HUES6 (cell line): Measurements from ENCODE around the gene FMNL2.

Experiments
- H3K27ac ChIP-seq: 2 replicates; pipeline ENCODE4 v1.7.0; 2013; ENCODE audit warnings: low read depth, mild to moderate bottlenecking, low read length, inconsistent platforms
- H3K27me3 ChIP-seq: 2 replicates; pipeline ENCODE4 v1.6.1; 2013; ENCODE audit warnings: low read length; ENCODE audit not compliant: control insufficient read depth, insufficient read depth
- H3K36me3 ChIP-seq: 2 replicates; pipeline ENCODE4 v1.6.1; 2013; ENCODE audit warnings: low read length; ENCODE audit not compliant: control insufficient read depth, insufficient read depth
- H3K4me1 ChIP-seq: 2 replicates; pipeline ENCODE4 v1.6.1; 2013; ENCODE audit warnings: low read length; ENCODE audit not compliant: control insufficient read depth, insufficient read depth
- H3K4me3 ChIP-seq: 2 replicates; pipeline ENCODE4 v1.5.1; 2013; ENCODE audit warnings: low read depth, low read length
- H3K9ac ChIP-seq: one replicate; pipeline ENCODE4 v1.6.1; 2013; ENCODE audit warnings: mild to moderate bottlenecking, low read length
- H3K9me3 ChIP-seq: 2 replicates; pipeline ENCODE4 v1.6.1; 2013; ENCODE audit warnings: low read depth, low read length; ENCODE audit not compliant: control insufficient read depth, insufficient read depth

The FMNL2 gene

DNA sequence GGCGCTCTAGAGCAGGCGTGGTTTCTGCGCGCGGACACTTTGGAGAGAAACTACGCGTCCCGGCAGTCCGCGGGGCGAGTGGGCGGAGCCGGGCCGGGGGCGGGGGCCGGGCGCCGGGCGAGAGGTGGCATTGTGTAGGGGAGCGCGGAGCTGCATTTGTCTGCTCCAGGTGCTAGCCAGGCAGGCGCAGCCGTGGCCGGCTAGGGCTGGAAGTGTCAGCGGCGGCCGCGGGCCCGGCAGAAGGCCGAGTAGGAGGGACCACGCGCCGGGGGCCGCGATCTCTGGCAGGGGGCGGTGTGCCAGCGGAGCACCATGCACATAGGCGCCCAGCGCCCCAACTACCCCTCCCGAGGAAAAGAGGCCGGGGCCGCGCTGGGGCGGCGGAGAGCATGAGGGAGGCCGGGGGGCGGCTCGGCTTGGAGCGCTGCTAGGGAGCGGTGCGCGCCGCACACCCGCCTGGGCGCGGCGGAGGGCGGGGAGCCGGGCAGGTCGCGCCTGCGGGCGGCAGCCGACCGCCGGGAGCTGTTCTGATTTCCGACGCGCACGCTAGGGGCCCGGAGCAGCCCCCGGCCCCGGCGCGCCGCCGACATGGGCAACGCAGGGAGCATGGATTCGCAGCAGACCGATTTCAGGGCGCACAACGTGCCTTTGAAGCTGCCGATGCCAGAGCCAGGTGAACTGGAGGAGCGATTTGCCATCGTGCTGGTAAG, at the start of gene FMNL2:
Gene FMNL2, plus strand, starts transcription at position 159 of the 710 bp plus-strand sequence.
- Histone ChIP-seq H3K9me3 (no peaks in the 10 kb centered on the region), H3K36me3 (no peaks in the 10 kb centered on the region), H3K27ac (peak within 1 kb of the TSS; percentile 31; the same call in 1 of the 2 replicates), H3K27me3 (no peaks in the 10 kb centered on the region), H3K4me3 (peak within 1 kb of the TSS; percentile 88), H3K4me1 (peaks cover 23% of the 10 kb centered on the region), H3K9ac (peak within 1 kb of the TSS; percentile 77)

DNA sequence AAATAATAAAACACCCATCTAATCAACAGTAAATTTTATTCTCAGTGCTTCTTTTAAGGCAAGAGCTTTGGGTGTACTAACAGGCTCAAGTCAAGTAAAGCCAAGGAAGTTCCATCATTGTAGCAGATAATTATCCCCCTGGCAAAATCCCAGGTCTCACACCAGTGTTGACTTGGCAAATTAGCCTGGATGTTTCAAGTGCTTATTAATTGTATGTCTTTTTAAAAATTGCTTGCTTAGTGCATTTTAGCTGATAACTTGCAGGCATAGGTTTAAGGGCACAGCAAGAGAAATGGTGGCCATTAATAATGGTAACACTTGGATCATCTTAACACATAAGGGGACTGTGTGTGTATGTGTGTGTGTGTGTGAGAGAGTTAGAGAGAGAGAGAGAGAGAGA, 42.0 kb upstream of the FMNL2 start:
- no peaks in the 10 kb centered on the region for H3K27me3 ChIP-seq
- no peak overlapping the region for H3K9ac ChIP-seq
- H3K9me3 ChIP-seq: no peaks in the 10 kb centered on the region; the same call in 1 of the 2 replicates
- H3K4me3 ChIP-seq: no peak overlapping the region
- H3K4me1 ChIP-seq: no peaks in the 10 kb centered on the region
- H3K27ac ChIP-seq: no peak overlapping the region
- H3K36me3 ChIP-seq: no peaks in the 10 kb centered on the region

DNA sequence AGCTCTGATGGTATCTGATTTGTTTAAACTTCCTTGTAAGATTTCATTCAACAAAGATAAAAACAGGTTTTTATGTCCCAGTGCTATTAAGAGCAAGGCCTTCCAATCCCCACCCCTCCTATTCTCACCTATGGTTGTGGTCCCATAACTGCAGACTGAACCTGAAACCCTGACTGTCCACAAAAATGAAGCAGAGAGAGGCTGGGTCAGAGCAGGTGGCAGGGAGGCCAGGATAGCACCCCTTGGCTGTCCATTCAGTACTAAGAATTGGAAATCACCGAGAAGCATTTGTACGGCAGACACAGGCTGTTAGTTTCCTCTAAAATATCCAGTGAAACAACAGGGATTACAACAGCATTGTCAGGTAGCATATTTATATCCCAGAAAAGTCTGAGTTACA, 37.3 kb upstream of the FMNL2 start:
- H3K4me1 ChIP-seq: 0 out of 2 replicates have a peak, but pooled peaks cover 3% of the 10 kb centered on the region
- no peak overlapping the region for H3K9ac ChIP-seq
- H3K36me3 ChIP-seq: no peaks in the 10 kb centered on the region
- no peaks in the 10 kb centered on the region for H3K27me3 ChIP-seq
- H3K9me3 ChIP-seq: no peaks in the 10 kb centered on the region
- H3K4me3 ChIP-seq: no peak overlapping the region
- H3K27ac ChIP-seq: no peak overlapping the region

- no peaks in the 10 kb centered on the region for H3K36me3 ChIP-seq
- 0 out of 2 replicates have a peak, but pooled peaks cover 3% of the 10 kb centered on the region for H3K4me1 ChIP-seq
- H3K27me3 ChIP-seq: no peaks in the 10 kb centered on the region
- H3K4me3 ChIP-seq: no peak overlapping the region
- H3K9ac ChIP-seq: no peak overlapping the region
- no peaks in the 10 kb centered on the region for H3K9me3 ChIP-seq
- H3K27ac ChIP-seq: no peak overlapping the region
These were observed 36.2 kb upstream of the FMNL2 start for GRCh38 chr2:152298754-152299153.

DNA sequence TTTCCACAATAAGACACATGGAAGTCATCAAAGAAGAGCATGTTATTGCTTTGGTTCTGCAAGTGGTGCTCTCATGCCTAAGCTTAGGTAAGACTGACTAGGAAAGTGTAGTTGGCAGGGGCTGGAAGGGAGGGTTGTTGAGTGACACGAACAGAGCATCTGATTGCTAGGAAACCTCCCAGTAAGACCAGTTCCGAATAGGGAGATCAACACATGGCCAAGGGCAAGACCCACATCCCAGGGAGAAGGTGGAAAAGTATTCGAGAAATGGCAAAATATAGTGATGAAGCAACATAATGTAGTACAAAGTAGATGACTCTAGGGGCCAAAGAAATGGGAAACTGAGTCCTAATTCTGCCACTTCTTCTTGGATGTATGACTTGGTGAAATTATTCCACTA, 33.8 kb upstream of the FMNL2 start:
- H3K9ac ChIP-seq: no peak overlapping the region
- no peak overlapping the region for H3K27ac ChIP-seq
- no peak overlapping the region for H3K4me3 ChIP-seq
- no peaks in the 10 kb centered on the region for H3K9me3 ChIP-seq
- H3K36me3 ChIP-seq: no peaks in the 10 kb centered on the region
- 0 out of 2 replicates have a peak, but pooled peaks cover 3% of the 10 kb centered on the region for H3K4me1 ChIP-seq
- H3K27me3 ChIP-seq: no peaks in the 10 kb centered on the region

- Histone ChIP-seq H3K9me3 (no peaks in the 10 kb centered on the region), H3K27me3 (no peaks in the 10 kb centered on the region), H3K4me3 (no peak overlapping the region), H3K36me3 (no peaks in the 10 kb centered on the region), H3K9ac (no peak overlapping the region), H3K4me1 (0 out of 2 replicates have a peak, but pooled peaks cover 2% of the 10 kb centered on the region), H3K27ac (no peak overlapping the region)
These were observed 31.0 kb upstream of the FMNL2 start for GRCh38 chr2:152303951-152304350.

DNA sequence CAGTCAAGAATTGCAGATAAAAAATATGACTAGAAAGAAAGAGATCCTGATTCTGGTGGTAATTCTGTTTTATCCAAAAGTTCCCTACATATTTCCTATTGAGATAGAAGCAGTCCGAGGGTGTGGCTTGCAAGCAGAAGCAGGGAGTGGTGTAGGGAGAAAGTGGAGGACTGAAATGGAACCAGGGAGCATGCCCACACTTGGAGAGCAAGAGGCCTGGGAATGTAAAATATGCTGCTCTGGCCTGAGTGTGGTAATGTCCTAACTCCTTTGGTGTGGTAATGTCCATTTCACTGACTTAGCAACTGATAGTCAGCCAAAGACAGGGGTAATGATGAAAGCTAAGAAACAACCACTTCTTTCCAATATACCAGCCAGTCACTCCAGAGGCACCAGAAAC, 30.1 kb upstream of the FMNL2 start:
- Histone ChIP-seq H3K9ac (no peak overlapping the region), H3K9me3 (no peaks in the 10 kb centered on the region), H3K4me3 (no peak overlapping the region), H3K27ac (no peak overlapping the region), H3K27me3 (no peaks in the 10 kb centered on the region), H3K36me3 (no peaks in the 10 kb centered on the region), H3K4me1 (no peaks in the 10 kb centered on the region)

DNA sequence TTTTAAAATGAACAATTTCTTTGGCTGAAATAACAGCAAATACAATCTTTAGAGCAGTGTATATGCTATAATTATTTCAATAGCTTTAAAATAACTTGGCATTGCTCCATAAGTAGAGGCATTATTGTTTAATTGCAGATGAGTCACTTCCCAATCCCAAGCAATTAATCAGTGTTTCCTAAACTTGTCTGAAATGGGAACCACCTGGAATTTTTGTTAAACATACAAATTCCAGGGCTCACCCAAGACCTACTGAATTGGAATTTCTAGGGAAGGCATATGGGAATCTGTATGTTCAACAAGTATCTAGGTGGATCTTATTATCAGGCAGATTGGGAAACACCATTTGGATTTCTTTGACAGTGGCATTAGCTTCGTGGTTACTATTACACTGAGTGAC, 27.1 kb upstream of the FMNL2 start:
- H3K4me3 ChIP-seq: no peak overlapping the region
- no peak overlapping the region for H3K9ac ChIP-seq
- H3K36me3 ChIP-seq: no peaks in the 10 kb centered on the region
- no peaks in the 10 kb centered on the region for H3K4me1 ChIP-seq
- H3K27me3 ChIP-seq: no peaks in the 10 kb centered on the region
- H3K27ac ChIP-seq: no peak overlapping the region
- H3K9me3 ChIP-seq: no peaks in the 10 kb centered on the region

GRCh38 chr2:152309352-152310214, 25.4 kb upstream of the FMNL2 start:
- Histone ChIP-seq H3K27me3 (no peaks in the 10 kb centered on the region), H3K27ac (no peak overlapping the region), H3K9ac (no peak overlapping the region), H3K4me1 (no peaks in the 10 kb centered on the region), H3K36me3 (no peaks in the 10 kb centered on the region), H3K4me3 (no peak overlapping the region), H3K9me3 (no peaks in the 10 kb centered on the region)

GRCh38 chr2:152319822-152320570, 15.0 kb upstream of the FMNL2 start:
- Histone ChIP-seq H3K27ac (no peak overlapping the region), H3K27me3 (no peaks in the 10 kb centered on the region), H3K4me1 (no peaks in the 10 kb centered on the region), H3K36me3 (no peaks in the 10 kb centered on the region), H3K9ac (no peak overlapping the region), H3K9me3 (no peaks in the 10 kb centered on the region), H3K4me3 (no peak overlapping the region)
